Stimulated activated CD8-positive, alpha-beta memory T cell treated with anti-CD3 and anti-CD28 coated beads, Interleukin-4, amount 100 ng/mL, for 24 hours (primary cell): ENCODE measurements around the gene CARMIL3.

Experiments used
- DNase-seq: peaks from one replicate; pipeline ENCODE4 v3.0.0-alpha.2; 2020; ENCODE audit warnings: low read depth

CARMIL3 gene

GRCh38 chr14:24063263-24063836 is 11.5 kb downstream of the CARMIL3 start:
- DNase-seq = no peak

- DNase-seq = no peak
Observed at GRCh38 chr14:24064091-24064795, 12.4 kb downstream of the CARMIL3 start.

GRCh38 chr14:24064856-24065255 is 13.0 kb downstream of the CARMIL3 start:
- DNase-seq = no peak

GRCh38 chr14:24065408-24065807 is 13.6 kb downstream of the CARMIL3 start:
- no peak for DNase-seq

- DNase-seq = no peak
Observed at GRCh38 chr14:24066496-24067132, 14.8 kb downstream of the CARMIL3 start.

GRCh38 chr14:24067133-24068082 is 15.6 kb downstream of the CARMIL3 start:
- no peak for DNase-seq

GRCh38 chr14:24068711-24069410 is 17.1 kb downstream of the CARMIL3 start:
- DNase-seq = no peak

- DNase-seq = no peak
Observed at GRCh38 chr14:24069411-24069735, 17.6 kb downstream of the CARMIL3 start.

- no peak for DNase-seq
Observed at GRCh38 chr14:24070285-24071143, 18.7 kb downstream of the CARMIL3 start.

- peak; percentile 49 for DNase-seq
Observed at GRCh38 chr14:24071144-24071697, 19.4 kb downstream of the CARMIL3 start, which contains the start of gene CPNE6. Gene CPNE6, plus strand, starts transcription at chr14:24071562. Its CDS starts 1,375 bp downstream, at chr14:24072937.

GRCh38 chr14:24071836-24072430 is 20.1 kb downstream of the CARMIL3 start:
- DNase-seq = no peak

- DNase-seq = no peak
Observed at GRCh38 chr14:24072436-24072835, 20.6 kb downstream of the CARMIL3 start.

GRCh38 chr14:24072881-24073877 is 21.4 kb downstream of the CARMIL3 start:
- DNase-seq = no peak

GRCh38 chr14:24074625-24075484 is 23.0 kb downstream of the CARMIL3 start:
- DNase-seq = no peak

- DNase-seq = no peak
Observed at GRCh38 chr14:24075485-24076301, 23.9 kb downstream of the CARMIL3 start.

- no peak for DNase-seq
Observed at GRCh38 chr14:24076302-24076601, 24.4 kb downstream of the CARMIL3 start.

GRCh38 chr14:24077086-24077485 is 25.3 kb downstream of the CARMIL3 start:
- no peak for DNase-seq
